ENCODE results near the gene GNLY.
A peak's percentile ranks its signal among the peaks of the same experiment; 100 is the strongest.

GNLY gene

GRCh38 chr2:85684806-85685205 lies 9.4 kb upstream of the GNLY start:
- ATAC-seq: no peak
- no peak for DNase-seq

DNA sequence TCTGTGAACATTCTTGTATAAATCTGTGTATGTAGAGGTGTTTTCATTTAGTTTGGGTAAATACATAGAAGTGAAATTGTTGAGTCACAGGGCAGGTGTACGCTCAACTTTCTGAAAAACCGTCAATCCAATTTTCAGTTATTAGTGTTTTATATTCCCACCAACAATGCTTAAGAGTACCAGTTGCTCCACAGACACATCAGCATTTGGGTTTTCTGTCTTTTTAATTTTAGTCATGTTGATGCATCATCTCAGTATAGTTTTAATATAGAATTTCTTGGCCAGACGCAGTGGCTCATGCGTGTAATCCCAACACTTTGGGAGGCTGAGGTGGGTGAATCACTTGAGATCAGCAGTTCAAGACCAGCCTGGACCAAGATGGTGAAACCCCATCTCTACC lies 3.2 kb upstream of the GNLY start:
- ATAC-seq: no peak
- no peak for DNase-seq

DNA sequence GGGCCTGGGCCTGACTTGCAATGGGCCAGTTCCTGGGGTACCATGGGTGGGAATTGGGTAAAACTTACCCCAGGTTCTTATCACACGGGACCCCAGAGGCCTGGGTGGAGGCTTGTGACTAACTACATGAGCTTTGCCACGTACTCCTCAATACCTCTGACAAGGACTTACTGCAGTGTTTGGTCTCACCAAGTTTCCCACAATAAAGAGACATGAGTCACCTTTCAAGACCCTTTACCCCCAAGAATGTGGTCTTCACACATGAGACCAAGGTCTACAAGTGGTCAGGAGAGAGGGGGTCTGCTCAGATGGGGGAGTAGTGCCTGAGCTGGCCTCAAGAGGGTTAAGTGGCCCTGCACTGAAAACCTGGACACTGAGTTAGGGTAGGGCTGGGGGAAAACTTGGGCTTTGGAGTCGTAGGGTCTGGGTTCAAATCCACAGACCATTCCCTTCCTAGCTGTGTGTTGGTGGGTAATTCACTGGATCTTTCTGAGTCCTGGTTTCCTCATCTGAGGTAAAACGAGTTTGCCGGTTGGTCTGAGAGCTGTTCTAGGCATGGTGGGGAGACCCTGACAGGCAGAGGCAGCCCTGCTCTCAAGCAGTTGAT lies 2.0 kb upstream of the GNLY start:
- ATAC-seq: peak; percentile 35
- no peak for DNase-seq

GRCh38 chr2:85695121-85695520 lies 963 bp downstream of the GNLY start:
- ATAC-seq (no peak), DNase-seq (no peak)

- ATAC-seq (no peak), DNase-seq (no peak)
These were observed 1.8 kb downstream of the GNLY start for GRCh38 chr2:85695691-85696668.

- DNase-seq (no peak), ATAC-seq (no peak)
These were observed 2.9 kb downstream of the GNLY start for GRCh38 chr2:85697096-85697495.

- no peak for DNase-seq
- no peak for ATAC-seq
These were observed 3.6 kb downstream of the GNLY start for GRCh38 chr2:85697716-85698115.

DNA sequence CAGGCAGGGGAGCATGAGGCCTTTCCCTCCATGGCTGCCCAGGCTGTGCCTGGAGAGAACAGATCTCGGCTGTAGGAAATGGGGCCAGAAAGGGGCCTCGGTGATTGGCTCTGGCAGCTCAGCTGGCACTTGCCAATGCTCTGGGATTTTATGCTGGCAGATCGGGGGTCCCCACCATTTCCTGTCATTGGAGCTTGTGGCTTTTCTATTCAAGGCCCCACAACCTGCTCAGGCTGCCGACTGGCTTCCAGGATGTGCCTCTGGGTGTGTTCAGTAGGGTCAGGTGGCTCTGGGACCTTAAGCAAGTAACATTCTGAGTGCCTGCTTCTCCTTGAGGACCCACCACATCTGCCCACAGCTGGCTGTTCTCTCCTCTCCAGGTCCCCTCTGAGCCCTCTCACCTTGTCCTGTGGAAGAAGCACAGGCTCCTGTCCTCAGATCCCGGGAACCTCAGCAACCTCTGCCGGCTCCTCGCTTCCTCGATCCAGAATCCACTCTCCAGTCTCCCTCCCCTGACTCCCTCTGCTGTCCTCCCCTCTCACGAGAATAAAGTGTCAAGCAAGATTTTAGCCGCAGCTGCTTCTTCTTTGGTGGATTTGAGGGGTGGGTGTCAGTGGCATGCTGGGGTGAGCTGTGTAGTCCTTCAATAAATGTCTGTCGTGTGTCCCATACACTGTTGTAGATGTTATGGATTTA lies 4.2 kb downstream of the GNLY start:
- no peak for DNase-seq
- no peak for ATAC-seq

DNA sequence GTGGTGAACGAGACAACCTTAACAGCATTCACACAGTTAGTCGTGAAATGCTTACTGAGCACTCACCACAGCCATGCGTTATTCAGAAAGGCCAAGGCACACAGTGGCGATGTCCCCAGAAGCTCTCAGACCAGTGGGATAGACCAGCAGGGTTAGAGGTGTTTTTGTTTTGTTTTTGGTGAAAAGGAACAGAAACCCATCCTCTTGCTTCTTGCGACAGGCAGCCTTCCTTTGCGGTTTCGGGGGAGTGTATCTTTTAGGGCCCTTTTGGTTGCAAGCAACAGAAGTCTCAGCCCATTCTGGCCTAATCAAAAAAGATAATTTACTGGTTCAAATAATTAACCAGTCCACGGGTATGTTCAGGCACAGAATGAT lies 4.7 kb downstream of the GNLY start:
- no peak for DNase-seq
- no peak for ATAC-seq

- DNase-seq: no peak
- no peak for ATAC-seq
These were observed 5.2 kb downstream of the GNLY start for GRCh38 chr2:85699325-85699724.

GRCh38 chr2:85702172-85702571 lies 8.0 kb downstream of the GNLY start:
- DNase-seq: no peak

DNA sequence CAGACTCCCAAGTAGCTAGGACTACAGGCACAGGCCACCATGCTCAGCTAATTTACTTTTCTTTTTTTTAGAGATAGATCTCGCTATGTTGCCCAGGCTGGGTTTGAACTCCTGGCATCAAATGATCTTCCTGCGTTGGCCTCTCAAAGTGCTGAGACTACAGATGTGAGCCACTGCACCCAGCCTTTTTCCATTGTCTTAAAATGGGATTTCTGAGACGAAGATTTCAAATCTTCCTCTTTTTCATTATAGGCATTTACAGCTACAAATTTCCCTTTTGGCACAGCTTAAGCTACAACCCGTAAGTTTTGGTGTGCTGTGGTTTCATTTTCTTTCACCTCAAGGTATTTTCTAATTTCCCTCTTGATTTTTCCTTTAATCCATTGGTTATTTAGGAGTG lies 8.6 kb downstream of the GNLY start:
- no peak for ATAC-seq
- no peak for DNase-seq

More at GRCh38 chr2:85702172-85702571, 8.0 kb downstream of the GNLY start:
- ATAC-seq: no peak

- ATAC-seq (no peak), DNase-seq (no peak)
These were observed 9.2 kb downstream of the GNLY start for GRCh38 chr2:85703329-85703728.

GRCh38 chr2:85704038-85704437 lies 9.9 kb downstream of the GNLY start:
- ATAC-seq: no peak
- DNase-seq: no peak

DNA sequence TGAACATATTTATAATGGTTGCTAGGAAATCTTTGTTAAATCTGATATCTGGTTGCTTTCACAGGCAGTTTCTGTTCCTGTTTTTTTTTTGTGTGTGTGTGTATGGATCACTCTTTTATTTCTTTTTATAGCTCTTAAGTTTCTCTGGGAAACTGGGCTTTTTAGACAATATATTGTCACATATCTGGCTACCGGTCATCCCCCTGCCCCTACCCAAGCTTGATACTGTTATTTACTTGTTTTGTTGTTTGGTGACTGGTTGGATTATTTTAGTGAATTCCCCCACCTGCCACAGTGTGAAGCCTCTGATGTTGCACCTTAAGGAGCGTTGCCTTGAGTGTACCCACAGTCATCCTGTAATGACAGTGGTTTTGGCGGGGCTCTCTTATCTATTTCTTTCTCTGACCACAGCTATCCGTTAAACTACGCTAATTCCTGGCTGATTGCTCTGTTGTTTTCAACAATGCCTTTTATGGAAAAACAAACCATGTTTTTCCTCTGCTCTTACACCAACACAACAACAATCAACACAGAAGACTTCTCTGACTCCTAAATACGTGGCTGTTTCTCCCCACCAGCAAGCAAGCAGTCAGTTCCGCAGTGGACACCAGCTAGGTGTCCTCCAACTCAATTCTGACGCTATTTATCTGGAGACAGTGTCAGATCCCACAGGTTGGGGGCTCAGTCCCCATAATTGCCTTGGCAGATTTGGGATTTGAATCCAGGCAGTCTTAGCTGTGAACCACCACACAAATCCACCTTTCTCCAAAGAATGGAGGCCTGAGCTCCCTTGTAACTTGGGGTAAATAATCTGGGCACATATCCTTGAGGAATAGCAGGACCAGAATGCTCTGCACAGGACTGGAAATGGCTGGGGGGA lies 10.9 kb downstream of the GNLY start:
- no peak for DNase-seq
- ATAC-seq: no peak

DNA sequence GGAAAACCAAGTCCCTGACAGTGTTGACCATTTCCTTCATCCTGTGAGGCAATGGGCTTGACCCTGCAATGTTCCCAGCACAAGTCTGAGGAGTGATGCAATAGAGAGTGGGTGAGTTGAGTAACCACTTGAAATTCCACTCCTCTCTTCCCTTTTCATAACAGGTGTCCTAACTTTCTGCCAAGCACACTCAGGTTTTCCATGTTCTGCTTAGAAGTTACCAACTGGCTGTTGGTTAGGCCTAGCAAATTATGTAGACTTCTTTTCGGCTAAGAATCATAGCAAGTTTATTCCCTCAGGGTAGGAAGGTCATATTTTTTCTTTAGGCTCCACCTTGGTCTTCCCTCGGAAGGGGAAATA lies 11.5 kb downstream of the GNLY start:
- ATAC-seq: no peak
- DNase-seq: no peak

GRCh38 chr2:85706063-85706462 lies 11.9 kb downstream of the GNLY start:
- ATAC-seq: no peak
- DNase-seq: no peak

- DNase-seq (no peak), ATAC-seq (no peak)
These were observed 12.6 kb downstream of the GNLY start for GRCh38 chr2:85706599-85707296.

GRCh38 chr2:85707304-85707703 lies 13.1 kb downstream of the GNLY start:
- ATAC-seq: peak; percentile 83
- DNase-seq: peak; percentile 66

GRCh38 chr2:85708641-85709040 lies 14.5 kb downstream of the GNLY start:
- no peak for DNase-seq
- ATAC-seq: no peak

DNA sequence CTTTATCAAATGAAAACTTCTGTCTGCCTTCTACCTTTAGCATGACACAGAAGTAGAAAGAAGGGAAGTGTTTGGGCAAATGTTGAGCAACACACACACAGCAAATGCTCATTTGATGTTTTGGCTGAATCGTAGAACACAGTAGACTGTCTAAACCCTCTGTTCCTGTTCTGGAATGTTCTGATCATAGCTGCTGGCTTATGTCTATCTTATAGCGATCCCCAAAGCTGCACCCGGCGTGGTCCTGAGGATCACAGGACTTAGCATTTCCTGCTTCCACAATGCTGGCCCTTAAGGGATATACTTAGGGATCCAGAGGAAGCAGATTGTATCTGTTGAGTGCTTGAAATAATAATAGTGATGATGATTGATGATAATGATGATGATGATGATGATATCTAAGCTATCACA lies 15.2 kb downstream of the GNLY start:
- DNase-seq (no peak), ATAC-seq (no peak)

All from stimulated activated naive CD8-positive, alpha-beta T cell treated with anti-CD3 and anti-CD28 coated beads, Interleukin-15, Interleukin-2, amounts not matched to agents 100 U/mL and 50 U/mL, for 24 hours (primary cell).